OCI-LY1 (cell line): ENCODE results near the gene LYPD1.

Experiments
- EZH2 ChIP-seq: fragments of 200-600 bp; sonication (generic), shearing (Covaris generic); IDR thresholded peaks from 2 replicates; pipeline ENCODE4 v1.8.0; 2017; ENCODE audit warnings: borderline replicate concordance, mixed run types, mild to moderate bottlenecking, antibody characterized with exemption, low read length, moderate library complexity, mixed read lengths
- TF ChIP-seq, protein P1 (sequence below): fragments of 200-600 bp; sonication (generic), shearing (Covaris generic); IDR thresholded peaks from 2 replicates; pipeline ENCODE4 v1.5.1; 2017; ENCODE audit warnings: mild to moderate bottlenecking, antibody characterized with exemption, low read length, moderate library complexity, mixed read lengths

DNA sequence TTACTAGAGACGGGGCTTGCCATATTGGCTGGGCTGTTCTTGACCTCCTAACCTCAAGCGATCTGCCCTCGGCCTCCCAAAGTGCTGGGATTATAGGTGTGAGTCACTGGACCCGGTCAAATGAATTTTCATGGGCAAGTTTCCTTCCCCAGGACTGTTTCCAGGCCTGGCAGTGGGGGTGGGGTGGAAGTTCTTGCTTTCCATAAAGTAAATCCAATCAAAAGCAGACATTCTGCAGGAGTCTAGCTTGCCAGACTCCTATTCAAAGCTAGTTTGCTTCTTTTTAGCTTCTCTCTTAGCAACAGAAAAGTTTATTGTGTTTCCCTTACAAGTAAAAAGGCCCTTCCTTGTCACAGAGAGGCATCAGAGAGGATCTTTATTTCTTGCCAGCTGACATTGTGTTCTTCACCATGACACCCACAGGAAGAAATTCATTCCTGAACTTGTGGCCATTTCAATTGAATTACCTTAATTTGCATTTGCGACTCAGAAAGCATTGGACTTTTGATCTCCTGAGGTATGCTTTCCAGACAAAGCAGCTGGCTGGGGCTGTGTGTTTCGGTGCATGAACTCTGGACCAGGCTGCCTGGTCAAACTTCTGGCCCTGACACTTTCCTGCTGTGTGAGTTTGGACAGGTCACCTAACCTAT lies 37.9 kb downstream of the LYPD1 start:
- TF ChIP-seq, protein P1, sequence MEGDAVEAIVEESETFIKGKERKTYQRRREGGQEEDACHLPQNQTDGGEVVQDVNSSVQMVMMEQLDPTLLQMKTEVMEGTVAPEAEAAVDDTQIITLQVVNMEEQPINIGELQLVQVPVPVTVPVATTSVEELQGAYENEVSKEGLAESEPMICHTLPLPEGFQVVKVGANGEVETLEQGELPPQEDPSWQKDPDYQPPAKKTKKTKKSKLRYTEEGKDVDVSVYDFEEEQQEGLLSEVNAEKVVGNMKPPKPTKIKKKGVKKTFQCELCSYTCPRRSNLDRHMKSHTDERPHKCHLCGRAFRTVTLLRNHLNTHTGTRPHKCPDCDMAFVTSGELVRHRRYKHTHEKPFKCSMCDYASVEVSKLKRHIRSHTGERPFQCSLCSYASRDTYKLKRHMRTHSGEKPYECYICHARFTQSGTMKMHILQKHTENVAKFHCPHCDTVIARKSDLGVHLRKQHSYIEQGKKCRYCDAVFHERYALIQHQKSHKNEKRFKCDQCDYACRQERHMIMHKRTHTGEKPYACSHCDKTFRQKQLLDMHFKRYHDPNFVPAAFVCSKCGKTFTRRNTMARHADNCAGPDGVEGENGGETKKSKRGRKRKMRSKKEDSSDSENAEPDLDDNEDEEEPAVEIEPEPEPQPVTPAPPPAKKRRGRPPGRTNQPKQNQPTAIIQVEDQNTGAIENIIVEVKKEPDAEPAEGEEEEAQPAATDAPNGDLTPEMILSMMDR, result no peak
- no peak for TF ChIP-seq EZH2
